Measurements from ENCODE around the gene RNF19B. TPM values are rescaled to one million over a fixed set of nuclear protein-coding genes. Genes with fewer than 3 reads are reported as not detected.
A peak's percentile ranks its signal among the peaks of the same experiment; 100 is the strongest.
"Not testable (repeated sequence)": the region's sequence is repeated elsewhere in the genome, so short reads cannot be mapped to it uniquely, and the experiment has no call there.

RNF19B gene
- total RNA-seq, 1 donor from 2014 or later, result 37.9 TPM

- no peak for DNase-seq
Measured at GRCh38 chr1:32991819-32992488, 27.3 kb upstream of the RNF19B start.

- DNase-seq, result no peak
Measured at GRCh38 chr1:32991386-32991785, 26.8 kb upstream of the RNF19B start.

- DNase-seq, result no peak
Measured at GRCh38 chr1:32990887-32991286, 26.3 kb upstream of the RNF19B start.

- no peak for DNase-seq
Measured at GRCh38 chr1:32989160-32990050, 24.8 kb upstream of the RNF19B start.

GRCh38 chr1:32988665-32989064 is 24.1 kb upstream of the RNF19B start:
- DNase-seq, result no peak

GRCh38 chr1:32985226-32985625 is 20.6 kb upstream of the RNF19B start:
- DNase-seq, result no peak

- DNase-seq, result peak; percentile 49
Measured at GRCh38 chr1:32984455-32985171, 20.0 kb upstream of the RNF19B start.

GRCh38 chr1:32984090-32984454 is 19.5 kb upstream of the RNF19B start:
- DNase-seq, result no peak

GRCh38 chr1:32983020-32983419 is 18.4 kb upstream of the RNF19B start:
- DNase-seq, result no peak

GRCh38 chr1:32981003-32981901 is 16.6 kb upstream of the RNF19B start:
- DNase-seq, result no peak

GRCh38 chr1:32980080-32980479 is 15.5 kb upstream of the RNF19B start:
- no peak for DNase-seq

- no peak for DNase-seq
Measured at GRCh38 chr1:32978854-32979253, 14.2 kb upstream of the RNF19B start.

GRCh38 chr1:32977546-32978087 is 13.0 kb upstream of the RNF19B start:
- DNase-seq, result no peak

- DNase-seq, result not testable (repeated sequence)
Measured at GRCh38 chr1:32975055-32975454, 10.4 kb upstream of the RNF19B start.

GRCh38 chr1:32973458-32973857 is 8.8 kb upstream of the RNF19B start:
- DNase-seq, result not testable (repeated sequence)

GRCh38 chr1:32972814-32973428 is 8.3 kb upstream of the RNF19B start:
- DNase-seq, result peak; percentile 74

GRCh38 chr1:32971576-32971975 is 7.0 kb upstream of the RNF19B start:
- no peak for DNase-seq

GRCh38 chr1:32971156-32971555 is 6.5 kb upstream of the RNF19B start:
- DNase-seq, result no peak

GRCh38 chr1:32969566-32969965 is 5.0 kb upstream of the RNF19B start:
- no peak for DNase-seq

GRCh38 chr1:32967888-32968568 is 3.4 kb upstream of the RNF19B start:
- DNase-seq, result no peak

- no peak for DNase-seq
Measured at GRCh38 chr1:32966900-32967299, 2.3 kb upstream of the RNF19B start.
